Peyer's patch (tissue), 4 donors: Measurements from ENCODE around the gene ZMIZ2.

Source experiments
- CTCF ChIP-seq, 6 experiments: fragments of 450-650 bp in 4 of 6; fragments of 200-600 bp in 2 of 6; sonication (generic) in 1 of 6; IDR thresholded peaks; one replicate each; pipeline ENCODE4 v1.5.1; 2017 to 2019; ENCODE audit warnings: antibody characterized with exemption in 6 of 6, mild to moderate bottlenecking in 3 of 6, moderate library complexity in 1 of 6
- POLR2A ChIP-seq, 2 donors: fragments of 450-650 bp; IDR thresholded peaks; one replicate each; pipeline ENCODE4 v1.5.1; 2017; ENCODE audit warnings: antibody characterized with exemption in 2 of 2, mild to moderate bottlenecking in 2 of 2, moderate library complexity in 2 of 2

GRCh38 chr7:44752822-44753221, 4.2 kb downstream of the ZMIZ2 start:
- TF ChIP-seq CTCF (IDR thresholded peaks at IDR 0.05) (no peak), POLR2A (IDR thresholded peaks at IDR 0.05) (no peak)
